DMS153 treated with DMSO at 0.1 percent for 48 hours (cell line): ENCODE results near the gene NUB1.

Source experiments
- DNase-seq: peaks from one replicate; lab custom pipeline; 2025; ENCODE audit not compliant: unreplicated experiment; lab: John Stamatoyannopoulos, UW

Gene NUB1

DNA sequence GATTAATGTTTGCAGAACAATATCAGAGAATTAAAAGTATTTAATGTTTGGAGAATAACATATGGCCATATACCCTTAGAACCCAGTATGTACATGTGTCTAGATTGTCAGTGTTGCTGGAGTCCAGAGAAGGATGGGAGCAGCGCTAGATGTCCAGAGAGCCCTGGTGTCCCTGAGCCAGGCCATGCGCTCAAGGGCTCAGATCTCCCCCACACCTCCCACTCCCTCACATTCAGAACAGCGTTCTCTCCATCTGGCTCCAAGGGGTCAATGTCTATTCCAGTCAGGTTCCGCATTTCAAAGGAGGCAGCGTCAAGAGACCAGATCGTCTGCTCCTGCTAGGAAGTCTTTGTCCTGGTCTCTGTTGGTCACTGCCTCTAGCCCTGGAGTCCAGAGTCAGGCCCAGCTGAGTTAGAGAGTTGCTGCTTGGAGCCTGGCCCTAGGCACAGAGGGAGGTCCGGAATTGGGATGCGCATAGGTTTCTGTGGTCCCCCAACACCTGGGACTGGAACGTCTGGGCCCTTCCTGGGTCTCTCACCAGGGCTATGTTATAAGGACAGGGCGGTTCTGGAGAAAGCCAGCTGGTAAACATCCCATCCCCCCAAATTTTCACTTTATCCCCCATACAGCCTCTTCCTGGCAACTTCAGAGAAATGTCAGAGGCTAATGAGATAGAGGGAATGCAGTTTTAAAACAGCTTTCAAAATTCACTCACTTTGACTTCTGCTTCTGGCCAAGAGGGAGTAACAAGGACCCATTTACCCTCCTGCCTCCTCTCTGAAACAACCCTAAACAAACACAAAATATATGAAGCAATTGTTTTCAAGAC, 74.7 kb downstream of the NUB1 start:
- no peak for DNase-seq

DNA sequence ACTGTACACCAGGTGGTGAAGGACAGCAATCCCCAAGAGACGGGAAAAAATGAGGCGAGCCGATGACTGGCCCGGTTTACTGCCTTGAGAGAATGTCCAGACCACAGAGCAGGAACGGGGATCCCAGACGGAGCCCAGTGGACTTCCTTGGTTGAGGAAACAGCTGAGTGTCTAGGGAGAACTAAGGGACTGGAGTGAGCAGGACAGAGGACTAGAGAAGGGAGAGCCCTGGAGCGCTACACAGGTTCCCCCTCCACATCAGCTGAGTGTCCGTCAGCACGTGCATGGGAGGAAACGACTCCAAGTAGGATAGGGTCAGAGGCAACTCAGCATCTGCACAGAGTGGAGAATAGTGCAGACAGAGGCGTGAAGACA, 75.3 kb downstream of the NUB1 start:
- no peak for DNase-seq

DNA sequence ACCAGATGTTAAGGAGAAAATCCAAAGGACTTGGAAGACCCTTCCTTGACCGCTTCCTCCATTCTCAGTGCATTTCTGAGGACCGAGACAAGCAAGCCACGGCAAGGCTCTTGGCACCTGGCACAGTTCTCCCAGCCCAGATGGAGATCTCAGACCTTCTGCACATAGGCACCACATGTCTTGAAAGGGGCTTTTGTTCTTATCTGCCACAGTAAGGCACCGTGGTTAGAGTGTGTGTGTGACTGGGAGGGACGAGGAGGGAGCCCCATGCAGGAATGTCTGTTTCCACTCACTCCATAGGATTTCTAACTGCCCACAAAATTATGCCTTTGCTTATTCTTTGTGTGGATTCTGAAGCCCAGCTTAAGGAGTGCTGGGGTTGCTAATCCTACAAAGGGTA, 78.5 kb downstream of the NUB1 start:
- no peak for DNase-seq

DNA sequence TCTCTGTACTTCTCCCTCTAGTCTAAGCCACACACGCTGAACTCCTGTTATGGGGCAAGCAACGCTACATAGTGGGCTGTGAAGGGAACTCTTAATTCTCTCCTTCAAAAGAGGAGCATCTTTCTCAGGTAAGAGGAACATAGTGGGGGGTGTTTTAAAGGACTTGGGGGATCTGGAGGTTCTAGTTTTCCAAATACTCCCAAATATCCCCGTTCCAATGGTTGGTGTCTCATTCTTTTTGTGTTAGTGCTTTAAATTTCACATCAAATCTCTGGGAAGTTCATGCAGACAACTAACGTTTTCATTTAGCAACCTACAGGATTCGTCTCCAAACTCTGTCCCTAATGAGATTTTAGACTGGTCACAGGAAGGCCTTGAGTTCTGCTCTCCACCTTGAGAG, 80.6 kb downstream of the NUB1 start:
- no peak for DNase-seq

DNA sequence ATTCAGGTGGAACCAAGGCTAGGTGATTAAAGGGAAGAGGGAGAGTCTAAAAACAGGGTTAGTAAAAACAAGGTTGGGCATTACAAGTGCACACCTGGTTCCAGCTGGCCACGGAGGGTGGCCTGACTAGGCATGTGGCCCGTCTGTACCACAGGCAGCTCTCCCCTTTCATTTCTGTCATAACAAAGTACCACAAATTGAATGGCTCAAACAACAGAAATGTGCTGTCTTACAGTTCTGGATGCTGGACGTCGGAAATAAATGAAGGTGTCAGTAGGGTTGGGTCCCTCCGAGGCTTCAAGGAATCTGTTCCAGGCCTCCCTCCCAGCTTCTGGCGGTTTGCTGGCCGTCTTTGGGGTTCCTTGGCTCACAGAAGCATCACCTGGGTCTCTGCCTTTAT, 81.6 kb downstream of the NUB1 start:
- DNase-seq: no peak

DNA sequence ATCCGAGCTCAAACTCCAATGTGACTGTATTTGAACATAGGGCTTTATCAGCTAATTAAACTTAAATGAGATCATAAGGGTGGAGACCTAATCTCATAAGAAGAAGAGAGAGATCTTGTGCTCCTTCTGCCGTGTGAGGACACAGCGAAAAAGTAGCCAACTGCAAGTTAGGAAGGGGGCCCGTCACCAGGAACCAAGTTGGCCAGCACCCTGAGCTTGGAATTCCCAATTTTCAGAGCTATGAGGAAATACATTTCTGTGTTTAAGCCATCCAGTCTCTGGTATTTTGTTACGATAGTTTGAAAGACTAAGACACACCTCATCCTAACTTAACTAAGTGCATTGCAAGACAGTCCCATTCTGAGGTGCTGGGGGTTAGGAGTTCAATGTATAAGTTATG, 82.3 kb downstream of the NUB1 start:
- no peak for DNase-seq

DNA sequence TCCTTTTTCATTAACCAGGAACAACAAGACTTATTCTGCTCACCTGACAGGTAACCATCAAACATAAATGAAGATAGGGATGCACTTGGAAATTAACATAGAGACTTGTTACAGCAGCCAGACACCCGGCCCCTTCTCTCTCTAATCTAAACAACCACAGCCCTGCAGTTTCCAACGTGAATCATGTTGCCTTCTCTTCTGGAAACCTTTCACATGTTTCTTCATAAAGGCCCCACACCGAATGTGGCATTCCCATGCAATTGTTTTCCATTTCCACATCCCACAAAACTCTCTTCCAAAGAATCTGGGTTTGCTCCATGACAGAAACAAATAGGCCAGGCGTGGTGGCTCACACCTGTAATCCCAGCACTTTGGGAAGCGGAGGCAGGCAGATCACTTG, 83.2 kb downstream of the NUB1 start:
- DNase-seq: no peak

DNA sequence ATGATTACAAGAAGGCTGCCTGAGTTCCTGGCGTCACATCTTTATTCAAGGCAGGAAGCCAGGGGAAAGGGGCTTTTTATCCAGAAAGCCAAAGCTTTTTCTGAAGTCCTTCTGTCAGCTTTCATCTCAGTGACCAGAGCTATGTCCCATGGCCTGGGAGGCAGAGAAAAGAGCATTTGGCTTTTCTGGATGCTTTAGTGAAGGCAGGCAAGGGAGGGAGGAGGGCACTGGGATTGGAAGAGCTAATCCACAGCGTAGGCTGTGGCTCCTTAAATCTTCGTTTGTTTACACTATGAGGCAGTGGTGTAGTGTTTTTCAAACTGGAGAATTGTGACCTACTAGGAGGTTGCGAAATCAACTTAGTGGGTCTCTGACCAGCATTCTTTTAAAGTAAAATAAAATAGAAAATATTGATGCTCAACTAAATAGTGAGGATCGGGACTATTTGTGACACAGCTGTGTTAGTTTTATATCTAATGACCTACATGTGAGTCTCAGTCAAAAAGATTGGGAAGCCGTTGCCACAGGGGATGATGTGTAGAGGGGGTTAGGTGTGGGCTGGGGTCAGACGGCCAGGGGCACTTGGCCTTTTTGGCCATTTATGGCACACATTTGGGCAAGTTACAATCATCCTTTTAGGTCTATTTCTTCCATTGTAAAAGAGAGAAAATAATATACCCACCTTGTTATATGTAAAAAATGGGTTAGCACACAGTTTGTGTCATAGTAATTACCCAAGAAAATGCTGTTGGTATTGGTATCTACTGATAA, 84.2 kb downstream of the NUB1 start:
- no peak for DNase-seq

DNA sequence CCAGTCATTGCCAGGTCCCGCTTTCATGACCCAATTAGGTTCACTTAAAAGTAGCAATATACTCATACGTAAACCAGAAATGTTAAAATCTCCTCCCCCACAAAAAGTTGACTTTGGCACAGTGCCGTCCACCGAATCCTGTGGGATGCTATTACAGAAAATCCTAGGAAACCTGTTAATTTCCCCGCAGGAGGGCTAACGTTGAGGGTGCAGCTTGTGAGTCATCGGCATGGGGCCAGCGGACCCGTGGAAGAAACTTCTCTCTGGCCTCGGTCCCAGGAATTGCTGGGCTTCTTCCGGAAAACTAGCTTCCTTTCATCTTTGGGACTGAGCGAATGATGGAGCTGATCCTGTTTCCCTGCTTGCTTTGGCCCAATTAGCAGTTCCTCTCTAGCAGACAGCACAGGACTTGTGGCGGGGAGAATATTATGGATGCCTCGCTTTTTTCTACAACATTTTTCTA, 84.9 kb downstream of the NUB1 start:
- no peak for DNase-seq

DNA sequence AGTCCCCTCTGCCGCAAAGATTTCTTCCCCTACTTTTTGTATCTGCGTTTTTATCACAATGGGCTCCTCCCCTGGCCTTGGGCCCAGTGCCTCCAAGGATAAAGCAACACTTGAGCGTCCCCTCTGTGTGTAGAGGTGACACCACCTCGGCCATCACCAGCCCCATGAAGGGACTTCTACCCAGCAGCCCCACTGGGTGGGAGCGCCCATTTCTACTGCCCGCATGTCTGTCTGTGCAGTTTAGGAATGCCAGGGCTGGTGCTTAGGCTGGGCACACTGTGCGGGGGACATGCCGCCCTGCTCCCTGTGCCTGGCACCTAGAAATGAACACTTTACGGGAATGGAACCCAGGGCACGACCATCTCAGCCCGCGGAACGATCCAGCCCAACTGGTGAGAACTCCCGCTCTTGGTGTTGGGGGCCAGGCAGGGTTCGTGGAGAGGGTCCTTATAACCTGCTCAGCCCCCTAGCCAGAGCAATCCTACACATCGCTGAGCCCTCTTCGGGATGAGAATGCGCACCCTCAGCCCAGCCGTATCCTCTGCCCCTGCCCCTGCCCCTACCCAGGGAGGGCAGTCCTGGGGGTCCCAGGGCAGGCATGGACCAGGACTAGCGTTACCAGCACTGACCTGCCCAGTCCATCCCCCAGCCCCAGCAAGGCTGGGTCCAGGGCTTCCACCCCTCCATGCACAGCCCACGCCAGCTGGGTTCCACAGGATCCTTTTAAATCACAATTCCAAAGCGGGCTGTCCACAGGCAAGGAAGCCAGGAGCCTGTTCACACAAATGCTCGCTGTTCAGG, 85.5 kb downstream of the NUB1 start:
- no peak for DNase-seq

DNA sequence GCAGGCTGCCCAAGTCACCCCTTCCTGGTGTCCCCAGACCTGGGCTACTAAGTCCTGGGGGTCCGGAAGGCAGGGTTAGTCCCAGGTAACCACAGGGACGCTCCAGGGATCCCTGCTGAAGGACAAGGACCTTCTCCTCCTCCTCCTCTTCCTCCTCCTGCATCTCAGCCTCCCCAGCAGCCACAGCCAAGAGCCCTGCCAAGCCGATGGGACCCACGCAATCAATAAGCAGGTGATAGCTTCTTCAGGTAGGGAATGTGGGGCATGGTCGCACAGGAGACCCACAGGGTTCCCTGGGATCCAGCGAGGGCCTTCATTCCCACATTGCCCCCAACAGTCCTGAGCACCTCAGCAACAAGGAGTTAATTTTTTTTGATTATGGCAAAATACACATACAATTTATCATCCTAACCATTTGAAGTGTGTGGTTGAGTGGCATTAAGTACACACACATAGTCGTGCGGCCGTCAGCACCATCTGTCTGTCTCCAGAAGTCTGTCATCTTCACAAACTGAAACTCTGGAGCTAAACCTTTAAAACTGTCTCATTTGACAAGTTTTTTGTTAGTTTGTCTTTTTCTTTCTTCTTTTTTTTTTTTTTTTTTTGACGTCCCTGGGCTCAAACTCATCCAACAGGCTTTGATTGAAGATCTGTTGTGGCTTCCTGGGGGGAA, 86.2 kb downstream of the NUB1 start:
- DNase-seq: no peak
